GM13977 (cell line): ENCODE results near the gene PKD1L1.

ENCODE experiments used
- DNase-seq: peaks from one replicate; pipeline ENCODE4 v3.0.0; 2012; ENCODE audit warnings: low spot score
- CTCF ChIP-seq: IDR thresholded peaks from 2 replicates; pipeline ENCODE4 v1.5.1; 2012; ENCODE audit warnings: mild to moderate bottlenecking, control low read depth; ENCODE audit not compliant: insufficient read depth; ENCODE audit errors: extremely low read depth, missing control alignments
- in situ Hi-C: fragments of 300-500 bp; cut with MboI; formaldehyde crosslinking; loops from one replicate; pipeline ENCODE4 v1.12.0; 2022; ENCODE audit warnings: low sequenced_read_pairs, low pct_unique_long_range_greater_than_20kb, mixed read lengths, inconsistent platforms; ENCODE audit not compliant: unreplicated experiment

The PKD1L1 gene

GRCh38 chr7:47839381-47839780, 108.9 kb downstream of the PKD1L1 start:
- in situ Hi-C loops = no loop called here
- DNase-seq = no peak
- TF ChIP-seq CTCF = no peak

- no peak for DNase-seq
- TF ChIP-seq CTCF = no peak
- in situ Hi-C loops = no loop called here
These were observed 110.4 kb downstream of the PKD1L1 start for GRCh38 chr7:47837826-47838225.

GRCh38 chr7:47836503-47837202, 111.6 kb downstream of the PKD1L1 start:
- no peak for TF ChIP-seq CTCF
- no peak for DNase-seq
- in situ Hi-C loops = no loop called here

- no peak for DNase-seq
- TF ChIP-seq CTCF = no peak
- in situ Hi-C loops = no loop called here
These were observed 112.2 kb downstream of the PKD1L1 start for GRCh38 chr7:47836080-47836479.

- no peak for DNase-seq
- no peak for TF ChIP-seq CTCF
- in situ Hi-C loops = no loop called here
These were observed 115.1 kb downstream of the PKD1L1 start for GRCh38 chr7:47833211-47833610.

GRCh38 chr7:47832105-47832715, 116.1 kb downstream of the PKD1L1 start:
- in situ Hi-C loops = no loop called here

More at GRCh38 chr7:47832105-47832715, 116.1 kb downstream of the PKD1L1 start:
- TF ChIP-seq CTCF = no peak
- no peak for DNase-seq
